ENCODE results near the gene GOLIM4. TPM values are rescaled to one million over a fixed set of nuclear protein-coding genes. Genes with fewer than 3 reads are reported as not detected.

GOLIM4 gene
- total and polyA plus RNA-seq, 8 donors: 5.6 to 17.6 (median 9.1) TPM

GRCh38 chr3:167991213-167991612 is 104.5 kb downstream of the GOLIM4 start:
- FAIRE-seq: no peak

DNA sequence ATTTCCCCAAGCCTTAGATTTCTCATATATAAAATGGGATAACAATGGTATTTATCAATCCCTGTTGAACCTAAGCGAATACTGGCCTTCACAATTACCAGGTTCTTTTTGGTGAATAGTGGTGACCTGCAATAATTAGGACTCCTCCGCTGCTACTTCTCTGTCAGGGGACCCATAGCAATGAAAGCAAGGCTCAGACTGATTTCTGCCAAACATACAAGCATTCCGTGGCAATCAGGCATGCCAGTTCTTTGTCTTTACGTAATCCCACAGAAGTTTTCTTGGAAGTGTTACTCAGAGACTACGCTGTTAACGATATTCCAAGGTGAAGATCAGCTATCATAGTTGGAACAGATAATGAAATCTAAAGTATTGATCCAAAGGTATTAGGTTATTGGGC is 105.7 kb downstream of the GOLIM4 start:
- DNase-seq: no peak
- intact Hi-C loops (cut with DNase I): no loop called here
- no peaks in the 10 kb centered on the region for H3K4me1 ChIP-seq
- no peak for ATAC-seq
- no peaks in the 10 kb centered on the region for H3K27me3 ChIP-seq
- 72 to 80% methylated on average over 6 of the region's 6 CpGs for WGBS, 2 donors
- no peak overlapping the region for H3K4me3 ChIP-seq
- H3K27ac ChIP-seq: no peak overlapping the region
- TF ChIP-seq CTCF (IDR thresholded peaks at IDR 0.05): no peak
- FAIRE-seq: no peak
- no peaks in the 10 kb centered on the region for H3K36me3 ChIP-seq
- H3K9me3 ChIP-seq: no peaks in the 10 kb centered on the region

More at GRCh38 chr3:167991213-167991612, 104.5 kb downstream of the GOLIM4 start:
- Histone ChIP-seq H3K27ac (no peak overlapping the region), H3K9me3 (no peaks in the 10 kb centered on the region), H3K4me3 (no peak overlapping the region), H3K27me3 (no peaks in the 10 kb centered on the region), H3K36me3 (no peaks in the 10 kb centered on the region), H3K4me1 (no peaks in the 10 kb centered on the region)
- intact Hi-C loops (cut with DNase I): no loop called here
- TF ChIP-seq CTCF (IDR thresholded peaks at IDR 0.05): no peak
- 81 to 84% methylated on average over 6 of the region's 6 CpGs for WGBS, 2 donors
- no peak for DNase-seq
- ATAC-seq: no peak

DNA sequence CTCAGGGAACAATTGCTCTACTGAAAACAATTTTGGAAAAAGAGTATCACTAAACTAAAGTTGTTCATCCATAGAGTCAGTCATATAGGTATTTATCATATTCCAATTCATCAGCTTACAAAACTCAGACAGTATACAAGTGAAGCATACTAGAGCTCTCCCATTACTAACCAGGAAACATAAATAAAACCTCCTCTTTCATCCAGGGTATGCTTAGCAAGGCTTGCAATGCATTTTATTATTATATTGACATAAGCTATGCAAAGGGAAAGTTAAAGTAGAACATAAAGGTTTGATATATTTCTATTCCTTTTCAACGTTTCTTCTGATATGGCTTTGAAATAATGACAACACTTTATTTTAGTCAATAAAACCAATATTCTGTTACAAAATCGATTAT is 106.7 kb downstream of the GOLIM4 start:
- Histone ChIP-seq H3K4me1 (no peaks in the 10 kb centered on the region), H3K36me3 (no peaks in the 10 kb centered on the region), H3K27ac (no peak overlapping the region), H3K4me3 (no peak overlapping the region), H3K27me3 (no peaks in the 10 kb centered on the region), H3K9me3 (no peaks in the 10 kb centered on the region)
- TF ChIP-seq CTCF (IDR thresholded peaks at IDR 0.05): no peak
- ATAC-seq: no peak
- 47 to 53% methylated on average over 2 of the region's 2 CpGs for WGBS, 2 donors
- intact Hi-C loops (cut with DNase I): no loop called here
- DNase-seq: no peak
- FAIRE-seq: peak; percentile 23

- no peaks in the 10 kb centered on the region for H3K27me3 ChIP-seq
- no peaks in the 10 kb centered on the region for H3K9me3 ChIP-seq
- 71 to 72% methylated on average over 2 of the region's 2 CpGs for WGBS, 2 donors
- no peak overlapping the region for H3K4me3 ChIP-seq
- intact Hi-C loops (cut with DNase I): no loop called here
- FAIRE-seq: no peak
- no peaks in the 10 kb centered on the region for H3K36me3 ChIP-seq
- no peak overlapping the region for H3K27ac ChIP-seq
- no peak for ATAC-seq
- no peaks in the 10 kb centered on the region for H3K4me1 ChIP-seq
- DNase-seq: no peak
- TF ChIP-seq CTCF (IDR thresholded peaks at IDR 0.05): no peak
These were observed 112.1 kb downstream of the GOLIM4 start for GRCh38 chr3:167983583-167983982.

GRCh38 chr3:167978486-167978885 is 117.2 kb downstream of the GOLIM4 start:
- H3K36me3 ChIP-seq: no peaks in the 10 kb centered on the region
- peaks cover 0 to 3% (median 0%) of the 10 kb centered on the region in 3 donors for H3K4me1 ChIP-seq
- no peak overlapping the region for H3K4me3 ChIP-seq
- H3K27me3 ChIP-seq: no peaks in the 10 kb centered on the region
- ATAC-seq (no peak), FAIRE-seq (no peak), DNase-seq (no peak)
- H3K27ac ChIP-seq: no peak overlapping the region
- 100% methylated on average over 1 of the region's 1 CpG for WGBS, 2 donors
- intact Hi-C loops (cut with DNase I): no loop called here
- no peak for TF ChIP-seq CTCF (IDR thresholded peaks at IDR 0.05)
- H3K9me3 ChIP-seq: no peaks in the 10 kb centered on the region

All from pancreas (tissue), 10 donors.